Mesothelial cell of epicardium (in vitro differentiated cells): ENCODE results near the gene F12. TPM values are rescaled to one million over a fixed set of nuclear protein-coding genes. Genes with fewer than 3 reads are reported as not detected.

ENCODE experiments used
- DNase-seq, 2 experiments: peaks; one replicate each; pipeline ENCODE4 v3.0.0; 2021; ENCODE audit warnings: low spot score in 2 of 2; ENCODE audit not compliant: unreplicated experiment in 2 of 2
- H3K27ac Mint-ChIP-seq: 2 replicates; pipeline ENCODE4 v1.8.0; 2021; ENCODE audit warnings: mixed read lengths
- H3K27me3 Mint-ChIP-seq: 2 replicates; pipeline ENCODE4 v1.8.0; 2021; ENCODE audit warnings: low read depth, mixed read lengths
- H3K36me3 Mint-ChIP-seq: 2 replicates; pipeline ENCODE4 v1.8.0; 2021; ENCODE audit warnings: mixed read lengths
- H3K4me1 Mint-ChIP-seq: 2 replicates; pipeline ENCODE4 v1.8.0; 2021; ENCODE audit warnings: mixed read lengths
- H3K4me3 Mint-ChIP-seq: 2 replicates; pipeline ENCODE4 v1.8.0; 2021; ENCODE audit warnings: mild to moderate bottlenecking, moderate library complexity, mixed read lengths
- H3K9me3 Mint-ChIP-seq: 2 replicates; pipeline ENCODE4 v1.8.0; 2021; ENCODE audit warnings: mixed read lengths
- CTCF ChIP-seq: fragments of 200-600 bp; sonication (generic); IDR thresholded peaks from one replicate; pipeline ENCODE4 v1.5.0; 2021; ENCODE audit warnings: antibody characterized with exemption; ENCODE audit not compliant: unreplicated experiment
- total RNA-seq: library from RNA; stranded (reverse); gene quantifications from 3 replicates; pipeline ENCODE4 v1.2.1, GENCODE V29; 2021

F12 gene
- total RNA-seq, 1 donor from 2014 or later: 2.3 TPM

GRCh38 chr5:177455661-177456590, 46.6 kb upstream of the F12 start:
- TF ChIP-seq CTCF: peak; percentile 96
- Mint-ChIP-seq H3K4me1 (peaks cover 17% of the 10 kb centered on the region), H3K27ac (peak overlapping the region; percentile 97), H3K27me3 (peaks cover 1% of the 10 kb centered on the region), H3K9me3 (no peaks in the 10 kb centered on the region), H3K36me3 (peaks cover 5% of the 10 kb centered on the region), H3K4me3 (peak overlapping the region; percentile 72)
- DNase-seq: peak; percentile 94 to 95

- Mint-ChIP-seq H3K9me3 (no peaks in the 10 kb centered on the region), H3K4me1 (peaks cover 17% of the 10 kb centered on the region), H3K4me3 (peak overlapping the region; percentile 72), H3K36me3 (peaks cover 5% of the 10 kb centered on the region), H3K27ac (peak overlapping the region; percentile 50), H3K27me3 (peaks cover 1% of the 10 kb centered on the region)
- DNase-seq: peak; percentile 82 to 91
- TF ChIP-seq CTCF: peak; percentile 75
Measured at GRCh38 chr5:177455036-177455660, 45.8 kb upstream of the F12 start.

- Mint-ChIP-seq H3K27me3 (peaks cover 1% of the 10 kb centered on the region), H3K27ac (no peak overlapping the region), H3K4me3 (peak overlapping the region; percentile 72), H3K9me3 (no peaks in the 10 kb centered on the region), H3K4me1 (peaks cover 17% of the 10 kb centered on the region), H3K36me3 (peaks cover 3% of the 10 kb centered on the region)
- peak; percentile 91 for TF ChIP-seq CTCF
- DNase-seq: peak; percentile 90 to 97
Measured at GRCh38 chr5:177454397-177455035, 45.2 kb upstream of the F12 start.

- H3K27me3 Mint-ChIP-seq: peaks cover 3% of the 10 kb centered on the region
- peak in 1 of 2 experiments; percentile 71 for DNase-seq
- H3K4me3 Mint-ChIP-seq: peak overlapping the region; percentile 68
- H3K9me3 Mint-ChIP-seq: no peaks in the 10 kb centered on the region
- peak overlapping the region; percentile 18 for H3K27ac Mint-ChIP-seq
- TF ChIP-seq CTCF: no peak
- H3K36me3 Mint-ChIP-seq: peaks cover 3% of the 10 kb centered on the region
- peaks cover 17% of the 10 kb centered on the region for H3K4me1 Mint-ChIP-seq
Measured at GRCh38 chr5:177453852-177454396, 44.6 kb upstream of the F12 start.
